ENCODE data around the gene BMPR1B.

Gene BMPR1B

GRCh38 chr4:95188701-95189370, 431.1 kb downstream of the BMPR1B start:
- TF ChIP-seq, protein P1, sequence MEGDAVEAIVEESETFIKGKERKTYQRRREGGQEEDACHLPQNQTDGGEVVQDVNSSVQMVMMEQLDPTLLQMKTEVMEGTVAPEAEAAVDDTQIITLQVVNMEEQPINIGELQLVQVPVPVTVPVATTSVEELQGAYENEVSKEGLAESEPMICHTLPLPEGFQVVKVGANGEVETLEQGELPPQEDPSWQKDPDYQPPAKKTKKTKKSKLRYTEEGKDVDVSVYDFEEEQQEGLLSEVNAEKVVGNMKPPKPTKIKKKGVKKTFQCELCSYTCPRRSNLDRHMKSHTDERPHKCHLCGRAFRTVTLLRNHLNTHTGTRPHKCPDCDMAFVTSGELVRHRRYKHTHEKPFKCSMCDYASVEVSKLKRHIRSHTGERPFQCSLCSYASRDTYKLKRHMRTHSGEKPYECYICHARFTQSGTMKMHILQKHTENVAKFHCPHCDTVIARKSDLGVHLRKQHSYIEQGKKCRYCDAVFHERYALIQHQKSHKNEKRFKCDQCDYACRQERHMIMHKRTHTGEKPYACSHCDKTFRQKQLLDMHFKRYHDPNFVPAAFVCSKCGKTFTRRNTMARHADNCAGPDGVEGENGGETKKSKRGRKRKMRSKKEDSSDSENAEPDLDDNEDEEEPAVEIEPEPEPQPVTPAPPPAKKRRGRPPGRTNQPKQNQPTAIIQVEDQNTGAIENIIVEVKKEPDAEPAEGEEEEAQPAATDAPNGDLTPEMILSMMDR (IDR thresholded peaks at IDR 0.05): no peak

- TF ChIP-seq, protein P1 (IDR thresholded peaks at IDR 0.05): no peak
These were observed 433.1 kb downstream of the BMPR1B start for GRCh38 chr4:95190751-95191436.

DNA sequence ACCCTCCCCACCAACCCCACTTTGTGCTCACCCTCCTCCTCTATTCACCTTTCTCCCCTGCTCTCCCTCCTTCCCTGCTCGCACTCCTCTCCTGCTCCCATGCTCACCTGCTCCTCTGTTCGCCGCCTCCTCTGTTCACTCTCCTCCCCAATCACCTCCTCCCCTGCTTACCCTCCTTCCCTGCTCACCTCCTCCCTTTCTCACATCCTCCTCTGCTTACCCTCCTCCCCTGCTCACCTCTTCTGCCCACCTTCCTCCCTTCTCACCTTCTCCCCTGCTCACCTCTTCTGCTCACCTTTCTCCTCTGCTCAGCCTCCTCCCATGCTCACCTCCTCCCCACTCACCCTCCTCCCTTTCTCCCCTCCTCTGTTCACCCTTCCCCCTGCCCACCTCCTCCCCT, 433.8 kb downstream of the BMPR1B start:
- TF ChIP-seq, protein P1 (IDR thresholded peaks at IDR 0.05): no peak

- TF ChIP-seq, protein P1 (IDR thresholded peaks at IDR 0.05): no peak
These were observed 435.9 kb downstream of the BMPR1B start for GRCh38 chr4:95193391-95194224.

DNA sequence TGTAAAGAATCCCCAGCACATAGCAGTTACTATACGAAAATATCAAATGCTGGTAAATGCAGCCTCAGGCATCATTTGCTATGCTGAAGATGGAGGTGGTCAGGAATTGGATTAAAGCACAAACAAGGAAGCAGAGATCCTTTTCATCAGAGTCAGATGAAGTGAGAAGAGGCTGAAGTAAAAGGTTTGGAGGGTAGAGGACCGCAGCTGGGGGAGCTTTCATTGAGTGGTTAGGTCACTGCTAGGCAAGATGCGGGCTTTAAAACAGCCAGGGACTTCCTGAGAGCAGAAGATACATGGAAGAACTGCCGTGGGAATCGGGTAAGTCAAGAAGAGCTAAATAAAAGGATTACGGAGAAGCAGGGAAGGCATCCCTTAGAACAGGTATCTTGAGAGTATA, 439.6 kb downstream of the BMPR1B start:
- TF ChIP-seq, protein P1 (IDR thresholded peaks at IDR 0.05): no peak

DNA sequence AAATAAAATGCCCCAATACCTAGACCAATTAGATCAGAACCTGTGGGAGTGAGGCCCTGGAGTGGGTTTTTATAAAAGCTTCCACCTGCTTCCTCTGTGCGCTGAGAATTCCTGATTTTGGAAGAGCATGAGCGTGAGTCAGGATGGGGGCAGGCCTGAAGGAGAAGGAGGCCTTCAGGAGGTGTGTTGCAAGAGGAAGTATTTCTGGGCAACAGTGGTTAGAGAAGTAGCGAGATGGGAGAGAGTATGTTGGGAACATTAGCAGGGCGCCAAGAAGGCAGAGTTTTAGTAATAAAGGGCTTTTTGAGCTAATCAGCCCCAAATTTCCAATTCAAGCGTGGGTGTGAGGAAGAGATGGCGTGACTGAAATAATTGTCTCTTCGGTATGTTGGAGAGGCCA, 441.2 kb downstream of the BMPR1B start:
- TF ChIP-seq, protein P1 (IDR thresholded peaks at IDR 0.05): no peak

GRCh38 chr4:95204267-95204844, 446.6 kb downstream of the BMPR1B start:
- TF ChIP-seq, protein P1 (IDR thresholded peaks at IDR 0.05): no peak

Data from LNCAP (cell line).